ENCODE results near the gene NFATC3. TPM values are rescaled to one million over a fixed set of nuclear protein-coding genes. Genes with fewer than 3 reads are reported as not detected.

NFATC3 gene
- total RNA-seq (2014; rRNA removed; shearing (Covaris generic)): 22.9 and 27.7 TPM in 2 replicates

DNA sequence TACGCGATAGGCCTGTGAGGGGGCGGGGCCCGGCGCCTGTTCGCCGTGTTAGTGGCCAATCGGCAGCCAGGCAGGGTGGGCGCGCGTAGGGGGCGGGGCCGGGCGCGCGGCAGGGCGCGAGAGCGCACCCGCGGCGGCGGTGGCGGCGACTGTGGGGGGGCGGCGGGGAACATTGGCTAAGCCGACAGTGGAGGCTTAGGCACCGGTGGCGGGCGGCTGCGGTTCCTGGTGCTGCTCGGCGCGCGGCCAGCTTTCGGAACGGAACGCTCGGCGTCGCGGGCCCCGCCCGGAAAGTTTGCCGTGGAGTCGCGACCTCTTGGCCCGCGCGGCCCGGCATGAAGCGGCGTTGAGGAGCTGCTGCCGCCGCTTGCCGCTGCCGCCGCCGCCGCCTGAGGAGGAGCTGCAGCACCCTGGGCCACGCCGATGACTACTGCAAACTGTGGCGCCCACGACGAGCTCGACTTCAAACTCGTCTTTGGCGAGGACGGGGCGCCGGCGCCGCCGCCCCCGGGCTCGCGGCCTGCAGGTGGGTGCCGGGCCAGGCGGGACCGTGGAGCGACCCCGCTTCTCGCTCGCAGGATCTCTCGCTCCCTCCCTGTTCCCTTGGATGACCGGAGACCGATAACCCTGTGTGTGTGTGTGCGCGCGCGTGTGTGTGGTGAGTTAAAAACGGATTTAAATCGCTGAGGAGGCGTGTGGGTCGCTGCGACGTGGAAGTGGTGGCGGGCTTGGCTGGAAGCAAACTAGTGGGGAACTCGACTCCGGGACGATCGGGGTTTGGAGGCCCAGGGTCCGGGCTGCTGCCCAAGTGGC lies at the start of gene NFATC3:
NFATC3 (plus strand) TSS at position 112 of the 813 bp plus-strand sequence; CDS start at position 424, 312 bp downstream.
- peak; percentile 95 for DNase-seq
- peak within 1 kb of the TSS; percentile 89 for H3K4me3 ChIP-seq (ENCODE audit: insufficient read depth, low read depth, low read length)
- H3K36me3 ChIP-seq (replicated peaks; ENCODE audit: control insufficient read depth, insufficient read depth, low read length): no peaks in the 10 kb centered on the region
- H3K27me3 ChIP-seq (ENCODE audit: control insufficient read depth, insufficient read depth, low read length): no peaks in the 10 kb centered on the region

DNA sequence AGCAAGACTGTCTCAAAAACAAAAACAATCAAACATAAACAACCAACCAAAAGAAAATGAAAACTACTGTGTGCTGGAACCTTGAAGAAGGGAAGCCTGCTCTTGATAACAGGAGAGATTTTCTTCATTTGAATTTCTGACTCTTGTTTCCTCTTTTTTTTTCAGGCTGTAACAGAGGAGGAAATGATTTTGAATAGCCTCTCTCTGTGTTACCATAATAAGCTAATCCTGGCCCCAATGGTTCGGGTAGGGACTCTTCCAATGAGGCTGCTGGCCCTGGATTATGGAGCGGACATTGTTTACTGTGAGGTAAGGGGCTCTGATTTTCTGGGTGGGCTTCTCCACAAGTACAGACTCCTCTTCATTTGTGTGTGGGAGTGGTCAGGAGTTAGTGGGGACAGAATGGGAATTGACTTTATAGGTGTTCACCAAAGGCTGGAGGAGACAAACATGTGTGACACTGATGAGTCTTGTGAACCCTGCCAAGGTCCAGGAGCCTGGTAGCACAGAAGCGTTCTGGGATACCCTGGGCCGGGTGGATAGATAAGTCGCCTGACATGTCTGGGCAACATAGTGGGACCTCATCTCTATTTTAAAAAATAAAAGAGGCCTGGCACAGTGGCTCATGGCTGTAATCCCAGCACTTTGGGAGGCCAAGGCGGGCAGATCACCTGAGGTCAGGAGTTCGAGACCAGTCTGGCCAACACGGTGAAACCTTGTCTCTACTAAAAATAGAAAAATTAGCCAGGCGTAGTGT lies 47.2 kb upstream of the NFATC3 start:
- no peaks in the 10 kb centered on the region for H3K27me3 ChIP-seq (ENCODE audit: control insufficient read depth, insufficient read depth, low read length)

GRCh38 chr16:68040506-68041288 lies 44.5 kb upstream of the NFATC3 start:
- no peak overlapping the region for H3K4me3 ChIP-seq (ENCODE audit: insufficient read depth, low read depth, low read length)
- H3K36me3 ChIP-seq (replicated peaks; ENCODE audit: control insufficient read depth, insufficient read depth, low read length): peaks cover 9% of the 10 kb centered on the region
- peak; percentile 78 for DNase-seq
- no peaks in the 10 kb centered on the region for H3K27me3 ChIP-seq (ENCODE audit: control insufficient read depth, insufficient read depth, low read length)

More for the DNA sequence above, 47.2 kb upstream of the NFATC3 start:
- DNase-seq: no peak
- H3K4me3 ChIP-seq (ENCODE audit: insufficient read depth, low read depth, low read length): no peak overlapping the region
- H3K36me3 ChIP-seq (replicated peaks; ENCODE audit: control insufficient read depth, insufficient read depth, low read length): peaks cover 9% of the 10 kb centered on the region

DNA sequence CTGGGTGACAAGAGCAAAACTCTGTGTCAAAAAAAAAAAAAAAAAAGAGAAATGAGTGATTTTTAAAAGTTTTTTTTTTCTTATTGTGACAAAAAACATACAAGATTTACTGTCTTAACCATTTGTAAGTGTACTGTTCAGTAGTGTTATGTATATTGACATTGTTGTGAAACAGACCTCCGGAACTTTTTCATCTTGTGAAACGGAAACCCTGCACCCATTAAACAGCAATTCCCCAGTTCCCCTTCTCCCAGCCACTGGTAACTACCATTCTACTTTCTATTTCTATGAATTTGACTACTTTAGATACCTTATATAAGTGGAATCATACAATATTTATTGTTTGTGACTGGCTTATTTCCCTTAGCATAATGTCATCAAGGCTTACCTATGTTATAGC lies 43.4 kb upstream of the NFATC3 start:
- no peaks in the 10 kb centered on the region for H3K27me3 ChIP-seq (ENCODE audit: control insufficient read depth, insufficient read depth, low read length)
- peaks cover 9% of the 10 kb centered on the region for H3K36me3 ChIP-seq (replicated peaks; ENCODE audit: control insufficient read depth, insufficient read depth, low read length)
- DNase-seq: no peak
- no peak overlapping the region for H3K4me3 ChIP-seq (ENCODE audit: insufficient read depth, low read depth, low read length)

DNA sequence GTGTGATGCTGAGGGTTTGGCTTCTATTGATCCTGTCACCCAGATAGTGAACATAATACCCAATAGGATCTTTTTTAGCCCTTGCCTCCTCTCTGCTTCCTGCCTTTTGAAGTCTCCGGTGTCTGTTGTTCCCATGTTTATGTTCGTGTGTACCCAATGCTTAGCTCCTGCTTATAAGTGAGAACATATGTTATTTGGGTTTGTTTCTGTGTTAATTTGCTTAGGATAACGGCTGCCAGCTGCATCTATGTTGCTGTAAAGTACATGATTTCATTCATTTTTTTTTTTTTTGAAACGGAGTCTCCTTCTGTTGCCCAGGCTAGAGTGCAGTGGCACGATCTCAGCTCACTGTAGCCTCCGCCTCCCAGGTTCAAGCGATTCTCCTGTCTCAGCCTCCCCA lies 39.1 kb upstream of the NFATC3 start:
- H3K4me3 ChIP-seq (ENCODE audit: insufficient read depth, low read depth, low read length): no peak overlapping the region
- no peaks in the 10 kb centered on the region for H3K27me3 ChIP-seq (ENCODE audit: control insufficient read depth, insufficient read depth, low read length)
- no peak for DNase-seq
- peaks cover 10% of the 10 kb centered on the region for H3K36me3 ChIP-seq (replicated peaks; ENCODE audit: control insufficient read depth, insufficient read depth, low read length)

DNA sequence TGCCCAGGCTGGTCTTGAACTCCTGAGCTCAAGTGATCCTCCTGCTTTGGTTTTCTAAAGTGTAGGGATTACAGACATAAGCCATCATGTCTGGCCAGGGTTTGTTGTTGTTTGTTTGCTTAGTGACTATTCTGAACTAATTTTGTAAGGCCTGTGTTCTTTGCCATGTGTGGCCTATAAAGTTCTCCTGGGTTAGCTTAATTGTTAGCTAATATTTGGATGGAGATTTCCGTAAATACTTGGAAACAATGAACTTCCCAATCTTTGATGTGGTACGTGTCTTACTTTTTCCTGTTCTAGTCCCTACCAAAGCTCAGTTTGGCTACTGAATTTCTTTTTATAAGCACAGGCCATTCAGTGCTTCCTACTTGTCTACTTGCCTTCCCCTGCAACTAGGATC lies 37.2 kb upstream of the NFATC3 start:
- Histone ChIP-seq H3K36me3 (replicated peaks; ENCODE audit: control insufficient read depth, insufficient read depth, low read length) (peaks cover 6% of the 10 kb centered on the region), H3K4me3 (ENCODE audit: insufficient read depth, low read depth, low read length) (no peak overlapping the region)
- DNase-seq: no peak

GRCh38 chr16:68049449-68049848 lies 35.7 kb upstream of the NFATC3 start:
- peaks cover 9% of the 10 kb centered on the region for H3K36me3 ChIP-seq (replicated peaks; ENCODE audit: control insufficient read depth, insufficient read depth, low read length)
- DNase-seq: no peak

More for the DNA sequence above, 37.2 kb upstream of the NFATC3 start:
- H3K27me3 ChIP-seq (ENCODE audit: control insufficient read depth, insufficient read depth, low read length): no peaks in the 10 kb centered on the region

GRCh38 chr16:68055395-68055794 lies 29.8 kb upstream of the NFATC3 start:
- DNase-seq: no peak
- peaks cover 10% of the 10 kb centered on the region for H3K36me3 ChIP-seq (replicated peaks; ENCODE audit: control insufficient read depth, insufficient read depth, low read length)
- H3K27me3 ChIP-seq (ENCODE audit: control insufficient read depth, insufficient read depth, low read length): no peaks in the 10 kb centered on the region

More at GRCh38 chr16:68049449-68049848, 35.7 kb upstream of the NFATC3 start:
- Histone ChIP-seq H3K27me3 (ENCODE audit: control insufficient read depth, insufficient read depth, low read length) (no peaks in the 10 kb centered on the region), H3K4me3 (ENCODE audit: insufficient read depth, low read depth, low read length) (no peak overlapping the region)

GRCh38 chr16:68059804-68060203 lies 25.4 kb upstream of the NFATC3 start:
- peaks cover 7% of the 10 kb centered on the region for H3K36me3 ChIP-seq (replicated peaks; ENCODE audit: control insufficient read depth, insufficient read depth, low read length)
- no peak overlapping the region for H3K4me3 ChIP-seq (ENCODE audit: insufficient read depth, low read depth, low read length)
- no peaks in the 10 kb centered on the region for H3K27me3 ChIP-seq (ENCODE audit: control insufficient read depth, insufficient read depth, low read length)
- DNase-seq: no peak

More at GRCh38 chr16:68055395-68055794, 29.8 kb upstream of the NFATC3 start:
- H3K4me3 ChIP-seq (ENCODE audit: insufficient read depth, low read depth, low read length): no peak overlapping the region

- no peaks in the 10 kb centered on the region for H3K27me3 ChIP-seq (ENCODE audit: control insufficient read depth, insufficient read depth, low read length)
- peaks cover 7% of the 10 kb centered on the region for H3K36me3 ChIP-seq (replicated peaks; ENCODE audit: control insufficient read depth, insufficient read depth, low read length)
- DNase-seq: no peak
Observed at GRCh38 chr16:68061396-68061795, 23.8 kb upstream of the NFATC3 start.

DNA sequence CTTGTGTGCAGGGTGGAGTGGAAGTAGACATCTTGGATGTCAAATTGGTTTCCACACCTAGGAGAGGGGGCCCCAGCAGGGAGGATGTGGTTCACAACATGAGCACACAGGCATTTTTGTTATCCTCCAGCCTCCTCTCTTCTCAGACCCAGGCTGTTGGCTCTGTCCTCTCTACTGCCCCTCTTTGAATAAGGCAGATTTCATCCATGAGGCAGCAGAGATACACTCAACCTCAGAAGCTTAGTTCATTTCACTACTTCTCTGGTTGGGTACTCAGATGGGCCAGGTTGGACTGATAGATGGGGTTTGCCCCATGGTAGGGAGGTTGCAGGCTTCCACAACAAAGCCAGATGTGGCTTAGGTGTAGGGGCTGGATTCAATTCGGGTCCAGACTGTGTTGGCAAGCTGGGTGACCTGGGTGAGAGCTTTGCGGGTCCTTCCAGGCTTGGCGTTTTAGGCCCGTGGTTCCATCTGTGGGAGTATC lies 22.2 kb upstream of the NFATC3 start:
- no peaks in the 10 kb centered on the region for H3K27me3 ChIP-seq (ENCODE audit: control insufficient read depth, insufficient read depth, low read length)
- no peak for DNase-seq
- peaks cover 8% of the 10 kb centered on the region for H3K36me3 ChIP-seq (replicated peaks; ENCODE audit: control insufficient read depth, insufficient read depth, low read length)
- H3K4me3 ChIP-seq (ENCODE audit: insufficient read depth, low read depth, low read length): no peak overlapping the region

More at GRCh38 chr16:68061396-68061795, 23.8 kb upstream of the NFATC3 start:
- no peak overlapping the region for H3K4me3 ChIP-seq (ENCODE audit: insufficient read depth, low read depth, low read length)

GRCh38 chr16:68064791-68065365 lies 20.3 kb upstream of the NFATC3 start:
- H3K4me3 ChIP-seq (ENCODE audit: insufficient read depth, low read depth, low read length): no peak overlapping the region
- no peaks in the 10 kb centered on the region for H3K27me3 ChIP-seq (ENCODE audit: control insufficient read depth, insufficient read depth, low read length)
- peak; percentile 82 for DNase-seq
- peaks cover 14% of the 10 kb centered on the region for H3K36me3 ChIP-seq (replicated peaks; ENCODE audit: control insufficient read depth, insufficient read depth, low read length)

- Histone ChIP-seq H3K36me3 (replicated peaks; ENCODE audit: control insufficient read depth, insufficient read depth, low read length) (peaks cover 16% of the 10 kb centered on the region), H3K27me3 (ENCODE audit: control insufficient read depth, insufficient read depth, low read length) (no peaks in the 10 kb centered on the region), H3K4me3 (ENCODE audit: insufficient read depth, low read depth, low read length) (no peak overlapping the region)
- no peak for DNase-seq
Observed at GRCh38 chr16:68065716-68066305, 19.4 kb upstream of the NFATC3 start.
